ENCODE results near the gene MTA2.

DNA sequence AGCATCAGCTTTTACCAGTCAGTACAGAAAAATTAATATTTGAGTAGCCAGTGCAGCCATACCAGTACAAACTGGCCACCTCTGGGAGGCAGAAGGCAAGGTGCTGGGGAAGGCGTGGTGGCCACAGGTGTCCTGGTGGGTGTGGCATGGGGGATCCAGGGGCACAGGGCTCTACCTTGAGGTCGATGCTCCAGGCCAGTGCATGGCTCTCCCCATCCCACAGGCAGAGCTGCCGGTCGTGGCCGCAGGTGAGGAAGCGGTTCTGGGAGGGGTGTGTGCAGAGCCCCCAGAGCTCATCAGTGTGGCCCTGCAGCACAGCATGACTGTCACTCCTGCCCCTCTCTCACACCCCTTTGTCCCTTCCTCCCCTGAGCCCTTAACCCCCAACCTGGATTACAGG is 3.8 kb upstream of the MTA2 start:
- TF ChIP-seq, protein P1, sequence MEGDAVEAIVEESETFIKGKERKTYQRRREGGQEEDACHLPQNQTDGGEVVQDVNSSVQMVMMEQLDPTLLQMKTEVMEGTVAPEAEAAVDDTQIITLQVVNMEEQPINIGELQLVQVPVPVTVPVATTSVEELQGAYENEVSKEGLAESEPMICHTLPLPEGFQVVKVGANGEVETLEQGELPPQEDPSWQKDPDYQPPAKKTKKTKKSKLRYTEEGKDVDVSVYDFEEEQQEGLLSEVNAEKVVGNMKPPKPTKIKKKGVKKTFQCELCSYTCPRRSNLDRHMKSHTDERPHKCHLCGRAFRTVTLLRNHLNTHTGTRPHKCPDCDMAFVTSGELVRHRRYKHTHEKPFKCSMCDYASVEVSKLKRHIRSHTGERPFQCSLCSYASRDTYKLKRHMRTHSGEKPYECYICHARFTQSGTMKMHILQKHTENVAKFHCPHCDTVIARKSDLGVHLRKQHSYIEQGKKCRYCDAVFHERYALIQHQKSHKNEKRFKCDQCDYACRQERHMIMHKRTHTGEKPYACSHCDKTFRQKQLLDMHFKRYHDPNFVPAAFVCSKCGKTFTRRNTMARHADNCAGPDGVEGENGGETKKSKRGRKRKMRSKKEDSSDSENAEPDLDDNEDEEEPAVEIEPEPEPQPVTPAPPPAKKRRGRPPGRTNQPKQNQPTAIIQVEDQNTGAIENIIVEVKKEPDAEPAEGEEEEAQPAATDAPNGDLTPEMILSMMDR (IDR thresholded peaks at IDR 0.05), result no peak
- no peak for TF ChIP-seq ZFX (IDR thresholded peaks at IDR 0.05; ENCODE audit: borderline replicate concordance)

Measured in 22Rv1 (cell line).